ENCODE results near the gene FGD4.

GRCh38 chr12:32398816-32399369 lies 465 bp upstream of the FGD4 start:
- peak in 1 of 7 experiments; percentile 5 for TF ChIP-seq CTCF (IDR thresholded peaks at IDR 0.05)
- no peak for TF ChIP-seq POLR2A (IDR thresholded peaks at IDR 0.05)

Data from body of pancreas (tissue), 4 donors.